Measurements from ENCODE around the gene QRSL1.
"Not testable (repeated sequence)": the region's sequence is repeated elsewhere in the genome, so short reads cannot be mapped to it uniquely, and the experiment has no call there.

GRCh38 chr6:106701201-106701600, 71.8 kb downstream of the QRSL1 start:
- not testable (repeated sequence) for TF ChIP-seq POLR2A, CTCF (IDR thresholded peaks at IDR 0.05)

Data from testis (tissue), 2 donors.